Measurements from ENCODE around the gene LRRC61.

DNA sequence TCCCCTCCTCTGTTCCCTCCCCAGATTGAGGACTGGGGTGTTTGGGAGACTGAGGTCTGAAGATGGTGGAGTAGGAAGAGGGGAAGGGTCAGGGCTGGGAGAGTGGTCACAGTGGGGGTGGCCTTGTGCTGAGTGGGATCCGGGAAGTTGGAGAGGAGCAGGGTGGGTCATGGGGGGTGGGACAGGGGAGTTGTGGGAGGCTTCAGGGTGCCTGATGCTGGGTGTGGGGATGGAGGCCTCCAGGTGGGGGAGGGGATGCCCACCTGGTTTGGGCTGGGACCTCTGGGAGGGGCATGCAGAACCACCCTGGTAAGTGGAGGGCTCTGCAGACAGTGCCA, 58.6 kb downstream of the LRRC61 start:
- TF ChIP-seq, protein P1, sequence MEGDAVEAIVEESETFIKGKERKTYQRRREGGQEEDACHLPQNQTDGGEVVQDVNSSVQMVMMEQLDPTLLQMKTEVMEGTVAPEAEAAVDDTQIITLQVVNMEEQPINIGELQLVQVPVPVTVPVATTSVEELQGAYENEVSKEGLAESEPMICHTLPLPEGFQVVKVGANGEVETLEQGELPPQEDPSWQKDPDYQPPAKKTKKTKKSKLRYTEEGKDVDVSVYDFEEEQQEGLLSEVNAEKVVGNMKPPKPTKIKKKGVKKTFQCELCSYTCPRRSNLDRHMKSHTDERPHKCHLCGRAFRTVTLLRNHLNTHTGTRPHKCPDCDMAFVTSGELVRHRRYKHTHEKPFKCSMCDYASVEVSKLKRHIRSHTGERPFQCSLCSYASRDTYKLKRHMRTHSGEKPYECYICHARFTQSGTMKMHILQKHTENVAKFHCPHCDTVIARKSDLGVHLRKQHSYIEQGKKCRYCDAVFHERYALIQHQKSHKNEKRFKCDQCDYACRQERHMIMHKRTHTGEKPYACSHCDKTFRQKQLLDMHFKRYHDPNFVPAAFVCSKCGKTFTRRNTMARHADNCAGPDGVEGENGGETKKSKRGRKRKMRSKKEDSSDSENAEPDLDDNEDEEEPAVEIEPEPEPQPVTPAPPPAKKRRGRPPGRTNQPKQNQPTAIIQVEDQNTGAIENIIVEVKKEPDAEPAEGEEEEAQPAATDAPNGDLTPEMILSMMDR (IDR thresholded peaks at IDR 0.05) = no peak
- no peak for TF ChIP-seq POLR2A (IDR thresholded peaks at IDR 0.05)
